Measurements from ENCODE around the gene TNFRSF9. TPM values are rescaled to one million over a fixed set of nuclear protein-coding genes. Genes with fewer than 3 reads are reported as not detected.

Gene TNFRSF9
- polyA plus RNA-seq, 1 donor (not counting 4 experiments of a cell fraction or from before 2014, with no cell fraction given), result not detected

- Histone ChIP-seq H3K27me3 (ENCODE audit: control insufficient read depth, extremely low read depth, insufficient read depth, low read length) (no peaks in the 10 kb centered on the region), H4K20me1 (ENCODE audit: control insufficient read depth, extremely low read depth, insufficient read depth, low read length) (peaks cover 3% of the 10 kb centered on the region), H3K9me1 (ENCODE audit: control insufficient read depth, extremely low read depth, insufficient read depth, low read length) (no peaks in the 10 kb centered on the region), H3K4me1 (ENCODE audit: control insufficient read depth, extremely low read depth, insufficient read depth, low read length) (peaks cover 6% of the 10 kb centered on the region), H2AFZ (ENCODE audit: control insufficient read depth, low read length) (no peak overlapping the region), H3K4me2 (ENCODE audit: control insufficient read depth, extremely low read depth, insufficient read depth, low read depth, low read length) (peak overlapping the region; percentile 72), H3K79me2 (ENCODE audit: control insufficient read depth, insufficient read depth, low read length) (peaks cover 66% of the 10 kb centered on the region), H3K9me3 (ENCODE audit: control insufficient read depth, low read depth, low read length) (no peaks in the 10 kb centered on the region), H3K4me3 (ENCODE audit: control insufficient read depth in 2 of 3, extremely low read depth in 1 of 3, insufficient read depth in 2 of 3, low read depth in 1 of 3, low read length in 3 of 3) (peak overlapping the region; percentile 83 to 89 (median 84)), H3K27ac (ENCODE audit: control insufficient read depth, insufficient read depth, low read length) (peak overlapping the region; percentile 84), H3K36me3 (ENCODE audit: control insufficient read depth in 2 of 2, extremely low read depth in 1 of 2, insufficient read depth in 2 of 2, low read length in 2 of 2) (peaks cover 10 to 31% of the 10 kb centered on the region in 2 experiments), H3K9ac (ENCODE audit: control insufficient read depth, extremely low read depth, insufficient read depth, low read length) (peak overlapping the region; percentile 94)
- DNase-seq (ENCODE audit: low read depth, low spot score) (no peak), FAIRE-seq (no peak)
- TF ChIP-seq EZH2 (IDR thresholded peaks at IDR 0.05; ENCODE audit: low read length) (no peak), CTCF (optimal IDR thresholded peaks at IDR 0.05 in 1 of 3, IDR thresholded peaks at IDR 0.05 in 1 of 3, conservative IDR thresholded peaks at IDR 0.05 in 1 of 3; ENCODE audit: extremely low read depth in 1 of 3, insufficient read depth in 2 of 3, low read length in 3 of 3) (no peak)
- dilution Hi-C loops (cut with MboI; ENCODE audit: extremely low pct_ligation_motif_present, low sequenced_read_pairs), result no loop called here
Measured at GRCh38 chr1:7962636-7963377, 22.2 kb upstream of the TNFRSF9 start.

- Histone ChIP-seq H3K4me3 (ENCODE audit: control insufficient read depth in 2 of 3, extremely low read depth in 1 of 3, insufficient read depth in 2 of 3, low read depth in 1 of 3, low read length in 3 of 3) (peak overlapping the region; percentile 83 to 89 (median 84)), H3K27ac (ENCODE audit: control insufficient read depth, insufficient read depth, low read length) (peak overlapping the region; percentile 84), H3K9ac (ENCODE audit: control insufficient read depth, extremely low read depth, insufficient read depth, low read length) (peak overlapping the region; percentile 94), H3K36me3 (ENCODE audit: control insufficient read depth in 2 of 2, extremely low read depth in 1 of 2, insufficient read depth in 2 of 2, low read length in 2 of 2) (peaks cover 8 to 28% of the 10 kb centered on the region in 2 experiments), H3K9me1 (ENCODE audit: control insufficient read depth, extremely low read depth, insufficient read depth, low read length) (no peaks in the 10 kb centered on the region), H4K20me1 (ENCODE audit: control insufficient read depth, extremely low read depth, insufficient read depth, low read length) (peaks cover 3% of the 10 kb centered on the region), H2AFZ (ENCODE audit: control insufficient read depth, low read length) (peak overlapping the region; percentile 86), H3K4me1 (ENCODE audit: control insufficient read depth, extremely low read depth, insufficient read depth, low read length) (peaks cover 6% of the 10 kb centered on the region), H3K27me3 (ENCODE audit: control insufficient read depth, extremely low read depth, insufficient read depth, low read length) (no peaks in the 10 kb centered on the region), H3K79me2 (ENCODE audit: control insufficient read depth, insufficient read depth, low read length) (peaks cover 57% of the 10 kb centered on the region), H3K9me3 (ENCODE audit: control insufficient read depth, low read depth, low read length) (no peaks in the 10 kb centered on the region), H3K4me2 (ENCODE audit: control insufficient read depth, extremely low read depth, insufficient read depth, low read depth, low read length) (peak overlapping the region; percentile 72)
- DNase-seq (ENCODE audit: low read depth, low spot score) (no peak), FAIRE-seq (no peak)
- dilution Hi-C loops (cut with MboI; ENCODE audit: extremely low pct_ligation_motif_present, low sequenced_read_pairs), result no loop called here
- TF ChIP-seq CTCF (optimal IDR thresholded peaks at IDR 0.05 in 1 of 3, IDR thresholded peaks at IDR 0.05 in 1 of 3, conservative IDR thresholded peaks at IDR 0.05 in 1 of 3; ENCODE audit: extremely low read depth in 1 of 3, insufficient read depth in 2 of 3, low read length in 3 of 3) (no peak), EZH2 (IDR thresholded peaks at IDR 0.05; ENCODE audit: low read length) (no peak)
Measured at GRCh38 chr1:7962014-7962335, 21.3 kb upstream of the TNFRSF9 start.

Data from keratinocyte (primary cell).